GM21447 (cell line): ENCODE data around the gene AKT3.

Experiments used
- ATAC-seq: cut with Tn5 transposase; IDR thresholded peaks from one replicate; pipeline ENCODE4 v1.9.1; 2021; ENCODE audit not compliant: unreplicated experiment

AKT3 gene

GRCh38 chr1:243621973-243622372 lies 228.1 kb downstream of the AKT3 start:
- ATAC-seq, result no peak

- ATAC-seq, result no peak
Measured at GRCh38 chr1:243620096-243620495, 229.9 kb downstream of the AKT3 start.

DNA sequence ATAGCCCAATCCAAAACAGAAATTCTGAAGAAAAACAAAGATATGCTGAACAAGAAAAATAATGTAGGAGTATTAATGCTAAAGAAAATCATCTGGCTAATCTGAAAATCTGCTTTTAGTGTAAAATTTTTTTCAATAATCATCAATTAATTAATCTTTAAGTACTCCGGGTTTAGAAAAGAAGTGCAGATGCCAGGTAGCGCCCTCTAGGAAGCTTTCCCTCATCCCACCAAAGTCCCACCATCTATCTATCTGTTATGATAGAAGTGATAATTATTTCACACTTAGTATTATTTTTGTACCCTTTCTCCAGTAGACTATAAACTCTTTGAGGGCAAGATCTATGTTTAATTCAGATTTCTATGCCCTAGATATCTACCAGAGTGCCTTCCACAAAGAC lies 240.3 kb downstream of the AKT3 start:
- ATAC-seq, result no peak

- no peak for ATAC-seq
Measured at GRCh38 chr1:243605604-243606003, 244.4 kb downstream of the AKT3 start.

DNA sequence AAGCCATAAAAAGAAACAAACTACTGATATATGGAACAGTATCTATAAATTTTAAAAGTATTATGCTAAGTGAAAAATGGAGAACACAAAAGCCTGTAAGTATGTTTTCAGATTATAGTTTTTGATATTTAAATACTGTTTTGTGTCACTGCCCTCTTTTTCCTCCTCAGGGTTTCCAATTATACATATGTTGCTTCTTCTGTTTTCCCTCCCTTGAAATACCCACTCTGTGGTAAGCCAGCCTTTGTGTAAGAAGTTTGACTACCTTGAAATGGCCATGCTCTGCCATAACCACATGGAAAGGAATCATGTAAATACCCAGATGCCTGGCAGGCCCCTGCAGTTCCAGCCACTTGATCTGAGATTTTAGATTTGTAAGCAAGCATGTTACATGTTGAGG lies 248.3 kb downstream of the AKT3 start:
- ATAC-seq, result no peak

DNA sequence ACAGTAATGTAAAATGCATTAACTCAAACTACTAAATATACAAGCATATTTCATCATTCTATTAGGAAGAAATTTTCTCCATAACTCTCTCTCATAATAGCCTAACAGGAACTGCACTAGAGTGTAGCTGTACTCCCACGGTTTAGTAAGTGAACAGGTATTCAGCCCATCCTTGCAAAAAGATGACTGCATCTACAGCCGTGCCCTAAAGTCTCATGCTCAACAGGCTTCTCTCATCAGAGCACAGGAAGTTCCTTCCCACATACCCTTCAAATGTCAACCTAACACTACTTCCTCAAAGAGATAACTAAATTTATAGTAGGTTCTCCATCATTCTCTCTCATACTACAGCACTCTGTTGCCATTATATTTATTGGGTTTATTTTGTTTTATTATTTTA lies 251.6 kb downstream of the AKT3 start:
- no peak for ATAC-seq

- ATAC-seq, result no peak
Measured at GRCh38 chr1:243597383-243597782, 252.7 kb downstream of the AKT3 start.

DNA sequence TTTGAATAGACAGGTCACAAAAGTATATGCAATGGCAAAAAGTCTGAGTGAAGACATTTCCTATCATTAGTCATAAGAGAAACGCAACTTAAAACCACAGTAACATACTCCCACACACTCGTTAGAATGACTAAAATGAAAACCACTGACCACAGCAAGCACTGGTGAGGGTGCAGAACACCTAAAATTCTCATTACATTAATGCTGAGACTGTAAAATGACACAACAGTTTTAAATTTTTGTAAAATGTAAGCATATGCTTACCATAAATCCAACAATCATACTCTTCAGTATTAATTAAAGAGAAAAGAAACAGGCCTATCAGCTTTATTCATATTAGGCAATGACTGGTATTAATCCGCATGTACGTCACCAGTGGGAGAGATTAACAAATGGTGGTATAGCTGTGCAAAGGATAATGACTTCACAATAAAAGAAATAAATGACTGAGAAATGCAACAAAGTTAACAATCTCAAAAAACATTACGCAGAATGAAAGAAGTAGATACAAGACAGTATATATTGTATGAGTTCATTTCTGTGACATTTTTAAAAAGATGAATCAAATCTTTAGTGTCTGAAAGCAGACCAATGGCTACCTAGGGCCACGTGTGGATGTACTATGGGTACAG lies 253.5 kb downstream of the AKT3 start:
- ATAC-seq, result peak; percentile 99

DNA sequence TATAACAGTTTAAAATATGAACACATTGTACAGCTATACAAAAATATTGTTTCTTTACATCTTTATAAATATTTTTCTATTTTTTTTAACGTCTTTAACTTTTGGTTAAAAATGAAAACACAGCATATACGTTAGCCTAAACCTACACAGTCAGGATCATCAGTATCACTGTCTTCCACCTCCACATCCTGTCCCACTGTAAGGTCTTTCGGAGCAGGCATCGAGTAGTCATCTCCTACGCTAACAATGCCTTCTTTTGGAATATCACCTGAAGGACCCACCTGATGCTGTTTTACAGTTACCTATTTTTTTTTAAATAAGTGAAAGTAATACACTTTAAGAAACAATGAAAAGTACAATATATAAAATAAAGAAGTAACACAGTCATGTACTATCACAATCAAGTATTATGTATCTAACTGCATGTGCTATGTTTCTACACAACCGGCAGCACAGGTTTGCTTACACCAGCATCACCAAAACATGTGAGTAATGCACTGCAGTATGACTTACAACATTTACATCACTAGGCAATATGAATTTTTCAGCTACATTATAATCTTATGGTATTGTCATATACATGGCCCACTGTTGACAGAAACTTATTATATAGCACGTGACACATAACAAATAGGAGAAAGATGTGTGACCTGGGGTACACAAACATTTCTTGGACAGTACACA lies 254.4 kb downstream of the AKT3 start:
- no peak for ATAC-seq

DNA sequence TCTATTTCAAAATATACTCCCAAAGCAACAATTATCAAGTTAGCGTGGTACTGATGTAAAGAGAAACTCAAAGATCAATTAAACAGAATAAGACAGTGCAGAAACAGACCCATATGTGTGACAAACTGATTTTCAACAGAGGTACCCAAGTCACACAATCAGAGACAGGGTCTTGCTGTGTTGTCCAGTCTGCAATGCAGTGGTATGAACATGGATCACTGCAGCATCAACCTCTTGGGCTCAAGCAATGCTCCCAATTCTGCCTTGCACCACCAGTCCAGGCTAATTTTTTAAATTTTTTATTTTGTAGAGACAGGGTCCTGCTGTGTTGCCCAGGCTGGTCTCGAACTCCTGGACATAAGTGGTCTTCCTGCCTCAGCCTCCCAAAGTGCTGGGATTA lies 255.6 kb downstream of the AKT3 start:
- ATAC-seq, result no peak

DNA sequence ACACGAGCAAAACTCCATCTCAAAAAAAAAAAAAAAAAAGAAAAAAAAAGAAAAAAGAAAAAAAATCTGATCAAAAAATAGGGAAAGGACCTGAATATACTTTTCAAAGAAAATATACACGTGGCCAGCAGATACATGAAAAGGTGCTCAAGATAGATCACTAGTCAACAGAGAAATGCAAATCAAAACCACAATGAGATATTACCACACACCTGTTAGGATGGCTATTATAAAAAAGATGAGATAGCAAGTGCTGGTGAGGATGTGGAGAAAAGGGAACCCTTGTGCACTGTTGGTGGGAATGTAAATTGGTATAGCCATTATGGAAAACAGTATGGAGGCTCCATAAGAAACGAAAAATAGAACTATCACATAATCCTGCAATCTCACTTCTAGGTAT lies 260.8 kb downstream of the AKT3 start:
- peak; percentile 83 for ATAC-seq

GRCh38 chr1:243587823-243588560 lies 262.1 kb downstream of the AKT3 start:
- peak; percentile 90 for ATAC-seq

DNA sequence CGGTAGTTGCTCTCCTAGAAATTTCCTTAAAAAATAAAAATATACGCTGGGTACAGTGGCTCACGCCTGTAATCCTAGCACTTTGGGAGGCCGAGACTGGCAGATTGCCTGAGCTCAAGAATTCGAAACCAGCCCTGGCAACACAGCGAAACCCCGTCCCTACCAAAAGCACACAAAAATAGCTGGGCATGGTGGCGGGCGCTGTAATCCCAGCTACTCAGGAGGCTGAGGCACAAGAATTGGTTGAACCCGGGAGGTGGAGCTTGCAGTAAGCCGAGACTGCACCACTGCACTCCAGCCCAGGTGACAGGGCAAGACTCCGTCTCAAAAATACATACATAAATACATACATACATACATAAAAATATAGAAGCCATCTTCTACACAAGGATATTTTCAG lies 262.8 kb downstream of the AKT3 start:
- ATAC-seq, result no peak

- ATAC-seq, result no peak
Measured at GRCh38 chr1:243585982-243586381, 264.1 kb downstream of the AKT3 start.

DNA sequence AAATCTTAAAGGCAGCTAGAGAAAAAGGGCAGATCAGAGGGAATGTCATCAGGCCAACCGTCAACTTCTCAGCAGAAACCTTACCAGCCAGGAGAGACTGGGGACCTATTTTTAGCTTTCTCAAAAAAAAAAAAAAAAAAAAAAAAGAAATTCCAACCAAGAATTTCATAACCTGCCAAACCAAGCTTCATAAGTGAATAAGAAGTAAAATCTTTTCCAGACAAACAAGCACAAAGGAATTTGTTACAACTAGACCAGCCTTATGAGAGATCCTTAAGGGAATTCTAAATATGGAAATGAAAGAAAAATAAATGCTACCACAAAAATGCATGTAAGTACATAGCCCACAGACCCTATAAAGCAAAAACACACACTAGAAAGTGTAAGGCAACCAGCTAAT lies 267.7 kb downstream of the AKT3 start:
- no peak for ATAC-seq

DNA sequence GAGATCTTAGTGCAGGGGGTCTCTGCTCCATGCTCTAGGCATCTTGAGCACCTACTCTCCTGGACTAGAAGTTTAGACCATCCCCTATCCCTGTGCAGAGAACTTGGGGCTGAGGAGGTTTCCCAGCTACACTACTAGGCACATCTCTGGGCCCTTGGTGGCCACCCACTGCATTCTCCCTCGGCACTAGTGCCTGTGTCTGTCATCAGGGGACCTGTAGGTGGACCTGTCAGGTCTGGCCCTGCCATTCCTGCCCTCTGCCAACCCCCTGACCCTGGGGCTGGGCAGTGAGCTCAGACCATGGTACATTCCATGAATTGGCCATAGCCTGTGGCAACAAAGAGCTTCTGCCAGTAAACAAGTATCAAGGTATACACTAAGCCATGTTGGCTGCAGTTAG lies 269.1 kb downstream of the AKT3 start:
- ATAC-seq, result no peak

- no peak for ATAC-seq
Measured at GRCh38 chr1:243580072-243580471, 270.0 kb downstream of the AKT3 start.

DNA sequence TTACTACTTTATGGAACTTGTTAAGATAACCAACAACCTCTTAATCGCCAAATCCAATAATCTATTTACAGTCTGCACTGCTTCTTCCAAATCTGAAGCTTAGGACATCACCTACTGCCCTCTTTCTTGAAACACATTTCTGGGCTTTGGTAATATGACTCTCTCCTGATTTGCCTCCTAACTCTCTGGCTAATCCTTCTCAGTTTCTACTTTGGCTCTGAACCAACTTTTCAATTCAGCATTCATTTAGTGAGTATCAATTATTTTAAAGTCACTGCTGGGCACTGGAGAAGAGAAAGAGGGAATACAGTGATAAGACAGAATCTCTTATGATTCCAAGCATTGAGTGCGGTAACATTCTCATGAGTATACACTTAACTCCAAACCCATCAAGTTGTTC lies 275.0 kb downstream of the AKT3 start:
- ATAC-seq, result no peak

GRCh38 chr1:243572940-243573339 lies 277.1 kb downstream of the AKT3 start:
- no peak for ATAC-seq

- no peak for ATAC-seq
Measured at GRCh38 chr1:243568793-243569192, 281.2 kb downstream of the AKT3 start.

- no peak for ATAC-seq
Measured at GRCh38 chr1:243564814-243565213, 285.2 kb downstream of the AKT3 start.

DNA sequence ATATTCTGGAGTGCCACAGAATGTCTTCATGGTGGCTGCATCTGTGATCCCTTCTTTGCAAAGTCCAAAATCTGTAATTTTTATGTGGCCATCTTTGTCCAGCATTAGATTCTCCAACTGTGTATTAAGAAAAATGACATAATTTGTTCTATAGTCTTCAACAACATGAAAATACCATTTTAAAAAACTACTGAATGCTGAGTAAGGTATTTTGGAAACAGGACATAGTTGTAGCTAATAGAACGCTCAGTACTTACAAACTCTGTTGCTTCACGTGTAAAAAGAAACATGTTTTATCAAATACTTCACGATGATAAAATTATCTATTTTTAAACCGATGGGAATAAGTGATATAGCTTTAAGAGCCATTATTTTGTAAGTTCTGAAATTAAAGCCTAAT lies 286.3 kb downstream of the AKT3 start:
- ATAC-seq, result no peak
